ENCODE data around the gene FAM3D. TPM values are rescaled to one million over a fixed set of nuclear protein-coding genes. Genes with fewer than 3 reads are reported as not detected.

The FAM3D gene
- total RNA-seq, 1 experiment from 2014 or later: 0.32 TPM

DNA sequence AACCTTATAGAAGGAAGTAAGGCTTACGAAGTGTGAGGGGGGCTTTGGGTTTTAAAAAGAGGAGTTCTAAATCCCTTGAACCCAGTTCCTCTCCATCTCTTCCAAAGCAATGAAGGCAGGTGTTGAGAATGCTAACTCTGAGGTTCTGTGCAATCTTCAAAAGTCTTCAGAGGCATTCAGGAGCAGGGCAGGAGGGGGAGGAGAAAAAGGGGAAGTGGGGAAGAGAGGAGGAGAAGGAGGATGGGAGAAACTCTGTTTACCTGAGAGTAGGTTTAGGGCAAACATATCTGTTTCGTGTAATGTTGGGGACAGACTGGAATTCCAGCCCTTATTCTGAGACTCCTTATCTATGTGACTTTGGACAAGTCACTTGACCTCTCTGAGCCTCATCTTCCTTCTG, 36.9 kb downstream of the FAM3D start:
- Histone ChIP-seq H3K9me2 (ENCODE audit: insufficient read depth) (no peaks in the 10 kb centered on the region), H3K27me3 (ENCODE audit: insufficient read depth, low read length) (no peaks in the 10 kb centered on the region), H2AFZ (ENCODE audit: low read depth, low read length, poor library complexity, severe bottlenecking) (peak overlapping the region; percentile 81), H4K20me1 (ENCODE audit: insufficient read depth) (no peaks in the 10 kb centered on the region), H3K4me2 (ENCODE audit: low read length) (no peak overlapping the region), H3K36me3 (ENCODE audit: control insufficient read depth in 1 of 2, insufficient read depth in 2 of 2, low read length in 2 of 2) (no peaks in the 10 kb centered on the region), H3K9me3 (ENCODE audit: control insufficient read depth in 1 of 2, insufficient read depth in 1 of 2, low read depth in 1 of 2, low read length in 2 of 2) (no peaks in the 10 kb centered on the region), H3K4me3 (replicated peaks in 1 of 2; ENCODE audit: low read depth in 1 of 2, low read length in 2 of 2) (no peak overlapping the region), H3K4me1 (ENCODE audit: control insufficient read depth in 1 of 2, insufficient read depth in 2 of 2, low read length in 2 of 2) (peaks cover 0 to 3% of the 10 kb centered on the region in 2 experiments; a peak in 1 of 4 replicates), H3K79me2 (ENCODE audit: insufficient read depth, low read length) (no peaks in the 10 kb centered on the region), H3K9ac (ENCODE audit: low read length) (no peak overlapping the region), H3K27ac (ENCODE audit: low read depth, low read length) (no peak overlapping the region)
- DNase-seq (ENCODE audit: low read depth, low spot score): no peak
- no peak for TF ChIP-seq POLR2A (IDR thresholded peaks at IDR 0.05; ENCODE audit: borderline replicate concordance, extremely low read depth, insufficient read depth, insufficient read length)
- no peak for TF ChIP-seq EZH2 (IDR thresholded peaks at IDR 0.05)
- TF ChIP-seq, protein P1, sequence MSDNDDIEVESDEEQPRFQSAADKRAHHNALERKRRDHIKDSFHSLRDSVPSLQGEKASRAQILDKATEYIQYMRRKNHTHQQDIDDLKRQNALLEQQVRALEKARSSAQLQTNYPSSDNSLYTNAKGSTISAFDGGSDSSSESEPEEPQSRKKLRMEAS (IDR thresholded peaks at IDR 0.05): no peak
- TF ChIP-seq REST (IDR thresholded peaks at IDR 0.05; ENCODE audit: low read depth): no peak
- TF ChIP-seq ATF3 (IDR thresholded peaks at IDR 0.05): no peak
- TF ChIP-seq ELF1 (IDR thresholded peaks at IDR 0.05; ENCODE audit: borderline replicate concordance, low read depth): no peak
- BruUV-seq (replicated peaks): no TSS peak
- RAD21 ChIA-PET (ENCODE audit: low non-redundant PET in 1 of 2, low total read pairs in 2 of 2, uncharacterized antibody in 2 of 2, unreplicated experiment in 2 of 2): interaction anchor here (0.6 to 1.2 kb wide), 3 partner anchors 44 to 315 kb away, joined by 3 to 6 read pairs (median 4); no protein-coding TSS in a partner anchor
- CTCF ChIA-PET: interaction anchor here (0.9 to 3.2 kb wide), 12 partner anchors 9 to 442 kb away, joined by 3 to 53 read pairs (median 8); partner anchors contain the start of genes HTD2 and RPP14
- no peak for ATAC-seq
- POLR2A ChIA-PET: no interaction called here
- intact Hi-C loops (cut with micrococcal nuclease): loop anchor here (1.0 to 5.0 kb wide), 4 partner anchors 61 to 323 kb away; partner anchors contain the start of genes HTD2 and RPP14
